SJCRH30 (cell line): ENCODE results near the gene DSCAM. TPM values are rescaled to one million over a fixed set of nuclear protein-coding genes. Genes with fewer than 3 reads are reported as not detected.

Experiments
- DNase-seq, 2 experiments: peaks; one replicate each; pipeline ENCODE4 v3.0.0-alpha.2; 2015 to 2020
- H3K27ac ChIP-seq: fragments of 250-450 bp; sonication (Bioruptor Pico); 2 replicates; pipeline ENCODE4 v1.5.1; 2020; ENCODE audit warnings: mild to moderate bottlenecking, moderate library complexity
- H3K27me3 ChIP-seq: fragments of 250-450 bp; sonication (Bioruptor Pico); 2 replicates; pipeline ENCODE4 v1.5.1; 2020; ENCODE audit warnings: mild to moderate bottlenecking, moderate library complexity
- H3K36me3 ChIP-seq: fragments of 250-450 bp; sonication (Bioruptor Pico); 2 replicates; pipeline ENCODE4 v1.5.1; 2020; ENCODE audit warnings: mild to moderate bottlenecking, moderate library complexity
- H3K4me1 ChIP-seq: fragments of 250-450 bp; sonication (Bioruptor Pico); 2 replicates; pipeline ENCODE4 v1.5.1; 2020; ENCODE audit warnings: mild to moderate bottlenecking, moderate library complexity
- H3K4me3 ChIP-seq: fragments of 250-450 bp; sonication (Bioruptor Pico); 2 replicates; pipeline ENCODE4 v1.5.1; 2020; ENCODE audit warnings: mild to moderate bottlenecking, moderate library complexity
- H3K9me3 ChIP-seq: fragments of 250-450 bp; sonication (Bioruptor Pico); replicated peaks from 2 replicates; pipeline ENCODE4 v1.5.1; 2020; ENCODE audit warnings: mild to moderate bottlenecking, moderate library complexity
- total RNA-seq: library from RNA; depleted of rRNA; stranded (reverse); fragments of >200 nt; shearing (Covaris generic); gene quantifications from 2 replicates; pipeline ENCODE4 v1.2.3, GENCODE V29; 2014

Gene DSCAM
- total RNA-seq, 1 experiment from 2014 or later = 0.02 TPM

DNA sequence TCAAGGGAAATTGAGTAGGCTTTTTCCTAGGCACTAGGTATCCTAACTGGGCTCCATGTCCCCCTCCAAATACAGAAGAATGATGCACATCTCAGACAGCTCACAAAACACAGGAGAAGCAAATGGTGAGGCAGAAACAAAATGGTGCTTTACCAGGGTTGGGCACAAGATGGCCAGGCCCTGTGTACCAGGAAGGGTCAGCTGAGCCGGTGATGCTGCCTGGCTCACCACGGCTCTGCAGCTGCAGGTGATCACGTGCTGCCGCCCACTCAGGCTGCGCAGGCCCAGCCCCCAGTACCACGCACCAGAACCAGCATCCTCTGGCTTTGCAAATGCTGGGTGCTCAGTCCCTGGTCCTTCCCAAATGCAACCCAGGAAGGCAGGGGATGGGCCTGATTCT, 993 bp upstream of the DSCAM start:
- Histone ChIP-seq H3K4me1 (no peaks in the 10 kb centered on the region), H3K4me3 (no peak overlapping the region), H3K27me3 (0 out of 2 replicates have a peak, but pooled peaks cover 4% of the 10 kb centered on the region), H3K36me3 (no peaks in the 10 kb centered on the region), H3K27ac (no peak overlapping the region), H3K9me3 (no peaks in the 10 kb centered on the region)
- DNase-seq = no peak

DNA sequence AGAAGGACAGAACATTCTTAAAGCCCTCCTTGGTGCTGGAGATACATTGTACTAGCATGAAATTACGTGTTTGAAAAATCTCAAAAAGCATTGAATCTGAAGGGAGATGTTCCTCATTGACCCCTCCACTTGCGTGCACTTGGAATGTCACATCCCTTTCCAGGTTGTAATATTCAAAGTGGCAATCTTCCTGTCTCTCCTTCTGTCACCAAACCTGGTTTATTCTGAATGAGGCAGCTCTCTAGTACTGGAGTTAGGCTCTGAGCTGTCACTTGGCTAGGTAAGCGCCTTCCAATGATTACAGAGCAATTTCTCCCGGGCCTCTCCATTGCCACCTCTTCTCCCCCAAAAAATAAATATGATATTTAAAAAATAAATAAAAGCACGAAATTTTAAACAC, 855 bp downstream of the DSCAM start:
- H3K4me1 ChIP-seq = no peaks in the 10 kb centered on the region
- DNase-seq = no peak

DNA sequence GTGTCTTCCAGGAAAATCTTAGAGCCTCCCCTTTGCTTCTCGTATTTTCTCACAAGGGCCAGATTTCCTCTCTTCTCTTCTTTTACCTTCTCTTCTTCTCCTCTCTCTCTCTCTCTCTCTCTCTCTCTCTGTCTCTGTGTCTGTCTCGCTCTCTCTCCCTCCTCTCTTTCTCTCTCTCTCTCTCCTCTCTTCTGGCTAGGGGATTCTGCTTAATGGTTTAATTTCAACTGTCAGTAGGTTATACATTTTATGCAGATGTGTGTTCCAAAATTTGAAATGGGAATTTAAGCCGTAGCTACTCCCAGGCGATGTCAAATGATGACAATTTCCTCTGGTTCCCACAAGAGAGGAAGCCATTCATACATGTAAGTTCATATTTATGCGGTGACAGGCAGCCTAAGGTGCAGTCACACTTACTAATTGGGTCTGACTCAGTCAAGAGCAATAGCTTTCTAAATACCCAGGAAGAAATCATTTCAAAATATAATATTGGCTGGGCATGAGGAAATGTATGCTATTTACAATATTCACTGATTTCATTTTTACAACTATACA, 1.4 kb downstream of the DSCAM start:
- H3K27me3 ChIP-seq = peaks cover 4% of the 10 kb centered on the region; the same call in 1 of the 2 replicates
- no peak for DNase-seq
- H3K36me3 ChIP-seq = no peaks in the 10 kb centered on the region
- no peak overlapping the region for H3K4me3 ChIP-seq
- no peak overlapping the region for H3K27ac ChIP-seq
- H3K9me3 ChIP-seq = no peaks in the 10 kb centered on the region
- H3K4me1 ChIP-seq = no peaks in the 10 kb centered on the region

More for the DNA sequence above, 855 bp downstream of the DSCAM start:
- no peaks in the 10 kb centered on the region for H3K9me3 ChIP-seq
- H3K27ac ChIP-seq = no peak overlapping the region
- H3K27me3 ChIP-seq = peaks cover 4% of the 10 kb centered on the region; the same call in 1 of the 2 replicates
- H3K36me3 ChIP-seq = no peaks in the 10 kb centered on the region
- no peak overlapping the region for H3K4me3 ChIP-seq

GRCh38 chr21:40844935-40845334, 2.0 kb downstream of the DSCAM start:
- Histone ChIP-seq H3K27ac (no peak overlapping the region), H3K9me3 (no peaks in the 10 kb centered on the region), H3K4me3 (no peak overlapping the region), H3K36me3 (no peaks in the 10 kb centered on the region), H3K27me3 (peaks cover 4% of the 10 kb centered on the region; the same call in 1 of the 2 replicates), H3K4me1 (no peaks in the 10 kb centered on the region)
- DNase-seq = no peak

DNA sequence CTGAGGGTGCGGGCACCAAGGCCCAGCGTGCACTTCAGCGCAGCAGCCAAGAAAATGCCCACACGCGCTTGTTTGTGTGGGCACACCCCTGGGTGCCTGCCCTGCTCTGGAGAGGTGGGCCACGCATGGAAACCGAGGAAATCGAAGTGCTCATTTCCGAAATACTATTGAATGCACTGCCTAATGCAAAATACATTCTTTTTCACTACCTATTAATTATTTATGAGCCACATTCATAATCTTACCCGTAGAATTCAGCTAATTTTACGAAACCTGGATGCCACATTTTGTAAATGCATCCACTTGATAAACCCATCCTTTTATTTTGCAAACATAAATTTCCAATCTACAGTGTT, 4.8 kb downstream of the DSCAM start:
- Histone ChIP-seq H3K4me1 (no peaks in the 10 kb centered on the region), H3K36me3 (no peaks in the 10 kb centered on the region), H3K27ac (no peak overlapping the region), H3K27me3 (peaks cover 4% of the 10 kb centered on the region; the same call in 1 of the 2 replicates), H3K4me3 (no peak overlapping the region), H3K9me3 (no peaks in the 10 kb centered on the region)
- no peak for DNase-seq

GRCh38 chr21:40841524-40842196, 5.3 kb downstream of the DSCAM start:
- no peaks in the 10 kb centered on the region for H3K36me3 ChIP-seq
- H3K4me3 ChIP-seq = no peak overlapping the region
- no peak overlapping the region for H3K27ac ChIP-seq
- H3K27me3 ChIP-seq = peaks cover 4% of the 10 kb centered on the region; the same call in 1 of the 2 replicates
- H3K9me3 ChIP-seq = no peaks in the 10 kb centered on the region
- peak in 1 of 2 experiments; percentile 4 for DNase-seq
- no peaks in the 10 kb centered on the region for H3K4me1 ChIP-seq

- Histone ChIP-seq H3K9me3 (no peaks in the 10 kb centered on the region), H3K4me1 (no peaks in the 10 kb centered on the region), H3K4me3 (no peak overlapping the region), H3K36me3 (no peaks in the 10 kb centered on the region), H3K27me3 (peaks cover 14% of the 10 kb centered on the region; the same call in 1 of the 2 replicates), H3K27ac (no peak overlapping the region)
- DNase-seq = no peak
These were observed 6.4 kb downstream of the DSCAM start for GRCh38 chr21:40840401-40841125.

GRCh38 chr21:40839521-40839920, 7.4 kb downstream of the DSCAM start:
- Histone ChIP-seq H3K9me3 (no peaks in the 10 kb centered on the region), H3K27ac (no peak overlapping the region), H3K4me1 (no peaks in the 10 kb centered on the region), H3K36me3 (no peaks in the 10 kb centered on the region), H3K4me3 (no peak overlapping the region), H3K27me3 (peaks cover 10% of the 10 kb centered on the region; the same call in 1 of the 2 replicates)
- no peak for DNase-seq

DNA sequence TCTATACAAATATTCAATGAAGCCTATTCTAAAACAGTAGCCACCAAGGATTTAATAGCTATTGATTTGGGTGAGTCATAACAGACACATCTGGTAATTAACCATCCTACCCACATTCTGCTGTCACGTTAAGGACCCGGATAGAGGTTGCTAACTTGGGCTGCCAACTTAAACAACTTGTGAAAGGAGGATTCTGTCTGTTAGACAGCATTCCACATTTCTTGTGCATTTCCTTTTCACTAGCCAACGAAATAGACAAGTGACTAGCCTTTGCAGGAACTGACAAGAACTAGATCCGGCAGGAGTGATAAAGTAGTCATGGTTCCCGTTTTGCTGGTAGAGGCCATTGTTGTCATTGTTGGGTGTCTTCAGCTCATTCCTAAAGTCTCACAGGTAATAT, 9.5 kb downstream of the DSCAM start:
- no peaks in the 10 kb centered on the region for H3K4me1 ChIP-seq
- no peak overlapping the region for H3K27ac ChIP-seq
- H3K36me3 ChIP-seq = no peaks in the 10 kb centered on the region
- no peak for DNase-seq
- no peaks in the 10 kb centered on the region for H3K9me3 ChIP-seq
- no peak overlapping the region for H3K4me3 ChIP-seq
- H3K27me3 ChIP-seq = peaks cover 10% of the 10 kb centered on the region; the same call in 1 of the 2 replicates

GRCh38 chr21:40835184-40835694, 11.7 kb downstream of the DSCAM start:
- no peaks in the 10 kb centered on the region for H3K9me3 ChIP-seq
- no peak overlapping the region for H3K4me3 ChIP-seq
- no peak overlapping the region for H3K27ac ChIP-seq
- no peak for DNase-seq
- H3K36me3 ChIP-seq = no peaks in the 10 kb centered on the region
- no peaks in the 10 kb centered on the region for H3K4me1 ChIP-seq
- peaks cover 10% of the 10 kb centered on the region; the same call in 1 of the 2 replicates for H3K27me3 ChIP-seq

DNA sequence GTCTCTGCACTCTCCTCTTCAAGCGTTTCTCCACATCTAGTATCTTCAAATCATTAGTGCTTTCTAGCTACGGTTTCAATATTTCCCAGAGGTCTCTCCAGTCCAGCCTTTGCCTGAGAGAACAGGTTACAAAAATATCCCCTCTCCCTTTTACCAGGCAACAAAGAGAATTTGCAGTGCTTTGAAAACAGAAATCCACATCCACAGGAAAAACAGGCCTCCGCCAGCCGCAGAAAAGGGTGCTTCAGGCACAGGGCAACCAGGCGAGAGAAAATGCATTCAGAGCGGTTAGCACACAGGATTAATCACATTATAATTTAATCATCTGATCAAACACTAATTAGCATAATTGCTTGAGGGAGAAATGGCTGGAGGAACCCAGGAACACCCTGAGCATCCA, 13.8 kb downstream of the DSCAM start:
- Histone ChIP-seq H3K4me1 (no peaks in the 10 kb centered on the region), H3K36me3 (no peaks in the 10 kb centered on the region), H3K4me3 (no peak overlapping the region), H3K27me3 (peaks cover 10% of the 10 kb centered on the region; the same call in 1 of the 2 replicates), H3K9me3 (no peaks in the 10 kb centered on the region), H3K27ac (no peak overlapping the region)
- DNase-seq = no peak

DNA sequence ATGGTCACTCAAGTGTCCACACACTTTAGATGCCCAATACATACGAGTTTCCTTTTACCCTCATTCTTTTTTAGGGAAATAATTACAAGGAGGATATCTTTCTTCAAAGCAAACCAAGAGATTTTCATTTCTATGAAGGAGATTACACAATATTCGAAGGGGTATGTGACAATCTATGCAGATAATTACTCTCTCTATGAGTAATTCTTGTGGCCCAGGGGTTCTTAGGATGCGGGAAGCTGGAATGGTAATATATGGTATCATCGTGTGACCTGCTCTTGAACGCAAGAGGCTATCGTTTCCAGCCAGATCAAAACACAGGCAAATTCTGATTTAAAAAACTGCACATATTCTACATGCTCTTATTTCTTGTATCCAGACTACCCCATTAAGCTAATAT, 14.6 kb downstream of the DSCAM start:
- peaks cover 10% of the 10 kb centered on the region; the same call in 1 of the 2 replicates for H3K27me3 ChIP-seq
- no peak overlapping the region for H3K4me3 ChIP-seq
- no peaks in the 10 kb centered on the region for H3K9me3 ChIP-seq
- H3K27ac ChIP-seq = no peak overlapping the region
- DNase-seq = no peak
- no peaks in the 10 kb centered on the region for H3K36me3 ChIP-seq
- H3K4me1 ChIP-seq = no peaks in the 10 kb centered on the region

- Histone ChIP-seq H3K4me3 (no peak overlapping the region), H3K27ac (no peak overlapping the region), H3K27me3 (peaks cover 2% of the 10 kb centered on the region; the same call in 1 of the 2 replicates), H3K9me3 (no peaks in the 10 kb centered on the region), H3K4me1 (no peaks in the 10 kb centered on the region), H3K36me3 (no peaks in the 10 kb centered on the region)
- DNase-seq = no peak
These were observed 16.1 kb downstream of the DSCAM start for GRCh38 chr21:40830836-40831235.

GRCh38 chr21:40829791-40830190, 17.2 kb downstream of the DSCAM start:
- Histone ChIP-seq H3K27ac (no peak overlapping the region), H3K36me3 (no peaks in the 10 kb centered on the region), H3K4me3 (no peak overlapping the region), H3K4me1 (no peaks in the 10 kb centered on the region), H3K9me3 (no peaks in the 10 kb centered on the region), H3K27me3 (no peaks in the 10 kb centered on the region)
- DNase-seq = no peak

DNA sequence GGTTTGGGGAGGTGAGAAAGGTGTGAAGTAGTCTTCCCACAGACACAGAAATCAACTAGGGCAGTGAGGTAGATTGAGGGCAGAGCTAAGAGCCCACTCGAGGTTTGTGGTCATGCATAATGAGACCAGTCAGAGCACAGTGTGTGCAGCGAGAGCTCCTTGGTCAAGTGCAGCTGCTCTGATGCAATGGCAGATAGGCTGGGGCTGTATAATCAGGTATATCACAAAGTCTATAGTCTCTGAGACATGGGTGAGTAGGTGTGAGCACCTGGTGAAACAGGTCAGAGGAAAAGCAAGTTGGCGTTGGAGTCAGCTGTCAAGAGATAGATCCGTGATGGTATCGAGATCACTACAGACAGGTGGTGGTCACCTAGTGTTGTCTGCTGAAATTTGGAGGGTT, 17.6 kb downstream of the DSCAM start:
- H3K4me1 ChIP-seq = no peaks in the 10 kb centered on the region
- no peaks in the 10 kb centered on the region for H3K36me3 ChIP-seq
- DNase-seq = no peak
- H3K4me3 ChIP-seq = no peak overlapping the region
- no peaks in the 10 kb centered on the region for H3K27me3 ChIP-seq
- no peak overlapping the region for H3K27ac ChIP-seq
- no peaks in the 10 kb centered on the region for H3K9me3 ChIP-seq
